HFFc6 (cell line): Measurements from ENCODE around the gene BRPF1. TPM values are rescaled to one million over a fixed set of nuclear protein-coding genes. Genes with fewer than 3 reads are reported as not detected.

ENCODE experiments used
- DNase-seq: peaks from one replicate; pipeline ENCODE4 v3.0.0-alpha.2; 2018
- H3K27ac Mint-ChIP-seq: 2 replicates; pipeline ENCODE4 v1.8.0; 2020; ENCODE audit warnings: mild to moderate bottlenecking, mixed read lengths
- H3K27me3 Mint-ChIP-seq: 2 replicates; pipeline ENCODE4 v1.8.0; 2021; ENCODE audit warnings: mild to moderate bottlenecking, moderate library complexity, mixed read lengths; ENCODE audit not compliant: insufficient read depth
- H3K36me3 Mint-ChIP-seq: 2 replicates; pipeline ENCODE4 v1.8.0; 2021; ENCODE audit warnings: low read depth, mixed read lengths
- H3K4me1 Mint-ChIP-seq: 2 replicates; pipeline ENCODE4 v1.8.0; 2020; ENCODE audit warnings: low read depth, mixed read lengths
- H3K4me3 Mint-ChIP-seq: 2 replicates; pipeline ENCODE4 v1.8.0; 2020; ENCODE audit warnings: mild to moderate bottlenecking, moderate library complexity, mixed read lengths
- H3K9me3 Mint-ChIP-seq: 2 replicates; pipeline ENCODE4 v1.8.0; 2020; ENCODE audit warnings: mild to moderate bottlenecking, mixed read lengths
- CTCF ChIP-seq: fragments of 200-600 bp; sonication (generic); IDR thresholded peaks from 2 replicates; pipeline ENCODE4 v1.5.0; 2021; ENCODE audit warnings: antibody characterized with exemption, mild to moderate bottlenecking
- total RNA-seq, 6 experiments: library from RNA; stranded (reverse); fragmentation: NEBNext Ultra II Directional; extraction: Animal tissue kit (Norgen Biotek cat#: 25700); gene quantifications; 2 replicates in 1 of 6; 3 replicates in 5 of 6; pipeline ENCODE4 v1.2.3, GENCODE V29; 2021

The BRPF1 gene
- total RNA-seq, 6 experiments from 2014 or later, result 14.4 to 18.4 (median 17.1) TPM

- no peak overlapping the region for H3K4me3 Mint-ChIP-seq
- H3K27me3 Mint-ChIP-seq, result no peaks in the 10 kb centered on the region; the same call in 1 of the 2 replicates
- H3K4me1 Mint-ChIP-seq, result no peaks in the 10 kb centered on the region; the same call in 1 of the 2 replicates
- no peak for DNase-seq
- no peak for TF ChIP-seq CTCF
- no peaks in the 10 kb centered on the region for H3K9me3 Mint-ChIP-seq
- peaks cover 30% of the 10 kb centered on the region for H3K36me3 Mint-ChIP-seq
- no peak overlapping the region for H3K27ac Mint-ChIP-seq
Observed at GRCh38 chr3:9784965-9785364, 53.4 kb downstream of the BRPF1 start.

DNA sequence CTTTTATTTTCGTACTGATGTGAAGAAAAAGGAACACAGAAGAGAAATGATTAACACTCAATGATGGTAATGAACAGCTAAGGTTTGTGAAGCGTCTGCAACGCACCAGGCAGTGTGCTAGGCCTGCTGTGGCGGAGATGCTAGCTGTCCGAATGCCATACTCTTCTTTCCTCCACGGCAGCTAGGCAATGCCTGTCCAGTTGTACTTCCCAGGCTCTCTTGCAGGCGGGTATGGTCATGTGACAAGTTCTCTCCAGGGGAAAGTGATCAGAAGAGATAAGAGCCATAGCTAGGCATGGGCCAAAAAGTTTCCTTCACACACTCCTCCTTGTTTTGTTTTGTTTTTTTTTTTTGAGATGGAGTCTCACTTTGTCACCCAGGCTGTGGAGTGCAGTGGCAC, 54.1 kb downstream of the BRPF1 start:
- H3K9me3 Mint-ChIP-seq, result no peaks in the 10 kb centered on the region

GRCh38 chr3:9786209-9786739, 54.7 kb downstream of the BRPF1 start:
- Mint-ChIP-seq H3K4me1 (peaks cover 12% of the 10 kb centered on the region), H3K27ac (no peak overlapping the region), H3K36me3 (peaks cover 36% of the 10 kb centered on the region), H3K27me3 (peaks cover 2% of the 10 kb centered on the region), H3K9me3 (no peaks in the 10 kb centered on the region), H3K4me3 (no peak overlapping the region)
- TF ChIP-seq CTCF, result no peak
- no peak for DNase-seq

More for the DNA sequence above, 54.1 kb downstream of the BRPF1 start:
- no peak for TF ChIP-seq CTCF
- H3K4me1 Mint-ChIP-seq, result peaks cover 5% of the 10 kb centered on the region
- DNase-seq, result no peak
- no peak overlapping the region for H3K4me3 Mint-ChIP-seq
- H3K27me3 Mint-ChIP-seq, result peaks cover 2% of the 10 kb centered on the region
- H3K27ac Mint-ChIP-seq, result no peak overlapping the region
- H3K36me3 Mint-ChIP-seq, result peaks cover 36% of the 10 kb centered on the region

- peak; percentile 74 for TF ChIP-seq CTCF
- Mint-ChIP-seq H3K36me3 (peaks cover 36% of the 10 kb centered on the region), H3K27me3 (peaks cover 2% of the 10 kb centered on the region), H3K4me3 (no peak overlapping the region), H3K9me3 (no peaks in the 10 kb centered on the region), H3K27ac (no peak overlapping the region), H3K4me1 (peaks cover 19% of the 10 kb centered on the region)
- no peak for DNase-seq
Observed at GRCh38 chr3:9786825-9787669, 55.5 kb downstream of the BRPF1 start.

DNA sequence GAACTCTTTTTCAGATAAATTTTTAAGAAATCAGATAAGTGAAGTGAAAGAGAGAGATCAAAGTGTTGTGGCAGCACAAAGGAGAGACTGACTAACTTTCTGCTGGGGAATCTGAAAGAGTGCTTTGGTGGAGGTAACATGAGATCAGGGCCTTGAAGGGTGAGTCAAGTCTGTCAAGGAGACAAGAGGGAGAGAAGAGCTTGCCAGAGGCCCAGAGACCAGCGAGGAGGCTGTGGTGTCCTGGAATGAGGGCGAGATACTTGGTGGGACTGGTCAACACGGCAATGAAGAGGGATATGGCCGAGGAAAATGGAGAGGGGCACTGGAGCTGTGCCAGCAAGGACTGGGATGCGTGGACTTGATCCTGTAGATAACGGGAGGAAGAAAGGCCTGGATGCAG, 56.2 kb downstream of the BRPF1 start:
- Mint-ChIP-seq H3K27me3 (peaks cover 2% of the 10 kb centered on the region), H3K9me3 (no peaks in the 10 kb centered on the region), H3K36me3 (peaks cover 36% of the 10 kb centered on the region), H3K27ac (peak overlapping the region; percentile 1; the same call in 1 of the 2 replicates), H3K4me1 (peaks cover 20% of the 10 kb centered on the region), H3K4me3 (no peak overlapping the region)
- DNase-seq, result no peak
- TF ChIP-seq CTCF, result no peak
